GM12891 (cell line): Measurements from ENCODE around the gene PGPEP1.
"Not testable (repeated sequence)": the region's sequence is repeated elsewhere in the genome, so short reads cannot be mapped to it uniquely, and the experiment has no call there.

Experiments used
- POLR2A ChIP-seq: IDR thresholded peaks from 2 replicates; pipeline ENCODE4 v1.6.1; 2011; ENCODE audit warnings: low read depth, low read length, control low read depth
- POLR2AphosphoS5 ChIP-seq: IDR thresholded peaks from 2 replicates; pipeline ENCODE4 v1.6.1; 2011; ENCODE audit warnings: low read depth, low read length, control low read depth
- POU2F2 ChIP-seq: IDR thresholded peaks from 2 replicates; pipeline ENCODE4 v1.6.1; 2011; ENCODE audit warnings: low read depth, mild to moderate bottlenecking, control low read depth, low read length, moderate library complexity
- TAF1 ChIP-seq: IDR thresholded peaks from 2 replicates; pipeline ENCODE4 v1.6.1; 2011; ENCODE audit warnings: low read depth, low read length, control low read depth

DNA sequence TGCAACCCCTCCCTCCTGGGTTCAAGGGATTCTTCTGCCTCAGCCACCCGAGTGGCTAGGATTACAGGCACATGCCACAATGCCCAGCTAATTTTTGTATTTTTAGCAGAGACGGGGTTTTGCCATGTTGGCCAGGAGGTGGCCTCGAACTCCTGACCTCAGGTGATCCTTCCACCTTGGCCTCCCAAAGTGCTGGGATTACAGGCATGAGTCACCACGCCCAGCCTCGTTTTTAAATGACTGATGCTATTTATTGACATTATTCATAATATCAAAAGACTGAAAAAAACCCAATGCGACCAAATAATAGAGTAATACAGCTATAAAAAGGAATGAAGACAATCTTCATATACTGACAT lies 16.0 kb upstream of the PGPEP1 start:
- TF ChIP-seq POLR2A, POLR2AphosphoS5, POU2F2, TAF1: not testable (repeated sequence)
